ENCODE results near the gene EPHB6. TPM values are rescaled to one million over a fixed set of nuclear protein-coding genes. Genes with fewer than 3 reads are reported as not detected.

Gene EPHB6
- total RNA-seq, 1 donor from 2014 or later = 16.7 TPM

- no peak for DNase-seq (ENCODE audit: low spot score)
These were observed 21.5 kb upstream of the EPHB6 start for GRCh38 chr7:142833174-142834048.

- DNase-seq (ENCODE audit: low spot score) = no peak
These were observed 19.4 kb upstream of the EPHB6 start for GRCh38 chr7:142835487-142835886.

- no peak for DNase-seq (ENCODE audit: low spot score)
These were observed 18.4 kb upstream of the EPHB6 start for GRCh38 chr7:142836426-142836825.

- DNase-seq (ENCODE audit: low spot score) = no peak
These were observed 16.2 kb upstream of the EPHB6 start for GRCh38 chr7:142838461-142839213.

- no peak for DNase-seq (ENCODE audit: low spot score)
These were observed 12.6 kb upstream of the EPHB6 start for GRCh38 chr7:142842251-142842766.

DNA sequence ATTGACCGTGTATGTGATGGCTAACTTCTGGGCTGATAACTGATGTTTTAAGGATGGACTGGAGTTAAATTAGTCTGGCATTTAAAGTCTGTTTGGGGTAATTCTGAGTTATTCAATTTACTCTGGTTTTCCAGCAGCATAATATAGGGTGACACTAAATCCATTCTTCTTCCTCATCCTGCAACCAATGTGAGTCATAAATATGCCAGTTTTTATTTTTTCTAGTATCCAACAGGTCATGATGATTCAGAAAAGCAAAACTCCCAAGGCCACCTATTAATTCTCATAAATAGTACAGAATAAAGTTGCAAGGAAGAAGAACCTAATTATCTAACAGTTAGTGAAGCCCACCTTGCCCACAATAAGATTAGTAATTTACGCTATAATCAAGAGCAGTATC is 7.5 kb upstream of the EPHB6 start:
- DNase-seq (ENCODE audit: low spot score) = no peak

- no peak for DNase-seq (ENCODE audit: low spot score)
These were observed 3.6 kb upstream of the EPHB6 start for GRCh38 chr7:142851269-142851668.

GRCh38 chr7:142851919-142852318 is 3.0 kb upstream of the EPHB6 start:
- DNase-seq (ENCODE audit: low spot score) = no peak

GRCh38 chr7:142853739-142854371 is 1.0 kb upstream of the EPHB6 start:
- peak; percentile 55 for DNase-seq (ENCODE audit: low spot score)

DNA sequence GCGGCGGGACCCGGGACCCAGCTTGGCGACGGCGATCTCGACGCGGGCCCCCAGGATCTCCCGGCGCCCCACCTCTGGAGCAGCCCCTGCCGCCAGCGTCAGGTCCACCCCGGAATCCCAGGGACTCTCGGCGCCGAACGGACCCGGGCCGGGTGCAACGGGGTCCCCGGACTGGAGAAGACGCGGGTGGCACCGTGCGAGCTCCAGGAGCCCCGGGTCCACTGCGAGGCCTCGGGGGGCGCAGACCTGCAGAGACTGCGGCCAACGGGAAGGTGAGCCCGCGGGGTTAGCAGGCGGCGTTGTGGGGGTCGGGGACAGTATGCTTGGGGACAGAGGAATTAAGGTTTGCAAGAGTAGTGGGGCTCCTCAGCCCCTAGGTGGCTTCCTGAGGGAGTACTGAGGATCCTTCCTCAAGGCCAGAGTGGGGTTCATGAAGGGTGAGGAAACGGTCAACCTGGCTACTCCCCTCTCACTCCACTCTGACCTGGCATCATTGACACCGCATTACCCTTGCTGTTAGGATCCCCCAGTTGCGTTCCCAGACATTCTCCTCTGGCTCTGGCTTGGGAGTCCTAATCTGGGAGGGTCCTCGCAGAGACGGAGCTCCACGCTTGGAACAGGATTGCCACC is 353 bp downstream of the EPHB6 start:
- DNase-seq (ENCODE audit: low spot score) = no peak

- DNase-seq (ENCODE audit: low spot score) = no peak
These were observed 1.1 kb downstream of the EPHB6 start for GRCh38 chr7:142855756-142856564.

- no peak for DNase-seq (ENCODE audit: low spot score)
These were observed 1.8 kb downstream of the EPHB6 start for GRCh38 chr7:142856565-142857245.

- DNase-seq (ENCODE audit: low spot score) = no peak
These were observed 2.7 kb downstream of the EPHB6 start for GRCh38 chr7:142857625-142858024.

DNA sequence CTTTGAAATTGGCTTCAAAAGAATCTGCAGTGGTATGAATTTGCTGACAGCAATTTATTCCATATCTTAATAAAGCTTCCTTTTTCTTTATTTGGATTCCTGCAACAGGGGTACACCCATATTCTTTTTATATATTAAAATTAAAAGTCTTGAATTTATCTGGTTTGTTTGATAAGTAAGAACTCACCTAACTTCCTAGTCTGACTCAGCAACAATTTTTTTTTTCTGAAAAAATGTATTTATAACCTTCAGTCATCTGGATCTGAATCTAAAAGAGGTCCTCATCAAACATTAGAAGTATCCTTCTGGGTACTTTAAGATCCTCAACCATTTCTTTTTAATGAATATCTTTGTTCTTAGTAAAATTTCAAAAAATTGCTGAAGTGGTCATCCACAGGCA is 4.5 kb downstream of the EPHB6 start:
- no peak for DNase-seq (ENCODE audit: low spot score)

DNA sequence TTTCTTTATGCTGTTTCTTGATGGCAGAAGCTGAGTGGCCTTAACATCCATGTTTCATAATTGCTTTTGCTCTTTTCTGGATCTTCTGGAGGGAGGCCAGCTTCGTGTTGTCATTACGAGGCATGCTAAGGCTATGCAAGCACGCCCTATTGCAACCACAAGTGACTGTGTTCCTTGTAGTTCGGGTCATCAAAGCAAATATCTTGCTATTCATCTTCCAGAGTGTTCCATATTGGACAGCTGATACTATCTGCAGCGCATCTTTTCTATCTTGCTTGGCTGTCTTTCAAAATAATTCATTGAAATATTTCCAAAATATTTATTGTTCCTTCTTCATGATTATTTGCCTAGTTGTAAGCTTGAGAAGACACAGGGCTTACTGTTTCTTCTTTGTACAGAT is 5.0 kb downstream of the EPHB6 start:
- peak; percentile 53 for DNase-seq (ENCODE audit: low spot score)

DNA sequence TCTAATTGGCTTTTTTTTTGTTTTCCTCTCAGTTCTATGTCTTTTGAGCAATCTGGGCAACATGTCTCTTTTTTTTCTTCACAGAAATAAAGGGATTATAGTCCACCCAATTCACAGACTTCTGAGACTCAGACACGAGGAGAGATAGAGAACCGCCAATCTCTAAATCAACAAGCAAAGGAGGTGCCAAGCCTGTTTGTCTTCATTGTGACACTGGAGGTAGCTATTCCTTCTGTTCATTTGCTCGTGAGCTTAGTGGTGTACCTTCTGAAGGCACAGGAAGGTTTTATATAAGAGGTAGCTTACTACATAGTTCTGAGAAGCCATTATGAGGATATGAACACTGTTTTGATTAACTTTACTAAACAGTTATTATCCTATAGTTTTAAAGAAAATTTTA is 6.1 kb downstream of the EPHB6 start:
- DNase-seq (ENCODE audit: low spot score) = no peak

GRCh38 chr7:142862351-142862750 is 7.5 kb downstream of the EPHB6 start:
- DNase-seq (ENCODE audit: low spot score) = no peak

GRCh38 chr7:142862786-142863400 is 8.0 kb downstream of the EPHB6 start:
- DNase-seq (ENCODE audit: low spot score) = no peak

GRCh38 chr7:142863891-142864685 is 9.2 kb downstream of the EPHB6 start:
- DNase-seq (ENCODE audit: low spot score) = peak; percentile 10

Measured in mucosa of gallbladder (tissue), 1 donor.